Upper lobe of right lung (tissue), 1 donor: ENCODE results near the gene C10orf71. TPM values are rescaled to one million over a fixed set of nuclear protein-coding genes. Genes with fewer than 3 reads are reported as not detected.

ENCODE experiments used
- ATAC-seq: fragments of 200-7000 bp; cut with Tn5 transposase; one replicate; pipeline ENCODE4 v1.9.1; 2020; ENCODE audit warnings: mild to moderate bottlenecking, moderate library complexity
- DNase-seq: peaks from one replicate; pipeline ENCODE4 v3.0.0-alpha.2; 2020
- H3K27ac ChIP-seq: fragments of 200-600 bp; one replicate; pipeline ENCODE4 v1.8.0; 2022
- H3K27me3 ChIP-seq: fragments of 200-600 bp; one replicate; pipeline ENCODE4 v1.8.0; 2022; ENCODE audit warnings: mild to moderate bottlenecking
- H3K36me3 ChIP-seq: fragments of 200-600 bp; one replicate; pipeline ENCODE4 v1.8.0; 2022
- H3K4me1 ChIP-seq: fragments of 200-600 bp; one replicate; pipeline ENCODE4 v1.8.0; 2022
- H3K4me3 ChIP-seq: fragments of 200-600 bp; one replicate; pipeline ENCODE4 v1.8.0; 2022; ENCODE audit warnings: mild to moderate bottlenecking
- H3K9me3 ChIP-seq: fragments of 200-600 bp; one replicate; pipeline ENCODE4 v1.8.0; 2022
- CTCF ChIP-seq: fragments of 200-600 bp; IDR thresholded peaks from one replicate; pipeline ENCODE4 v1.8.0; 2022; ENCODE audit warnings: antibody characterized with exemption
- intact Hi-C: fragments of 100-400 bp; cut with DNase I; formaldehyde crosslinking; loops from one replicate; pipeline ENCODE4 v1.11.0; 2022
- total RNA-seq: library from RNA; stranded (reverse); fragmentation: NEBNext Ultra II Directional; extraction: Animal tissue kit (Norgen Biotek cat#: 25700); gene quantifications from one replicate; pipeline ENCODE4 v1.2.1, GENCODE V29; 2021
- donor health status: DM: no; HTN: yes; CAD: no; lungs with severe emphysema.

Gene C10orf71
- total RNA-seq, 1 donor from 2014 or later: not detected

GRCh38 chr10:49283491-49283890, 15.5 kb upstream of the C10orf71 start:
- intact Hi-C loops: no loop called here
- Histone ChIP-seq H3K9me3 (no peaks in the 10 kb centered on the region), H3K4me1 (no peaks in the 10 kb centered on the region), H3K27ac (no peak overlapping the region), H3K4me3 (no peak overlapping the region), H3K36me3 (no peaks in the 10 kb centered on the region), H3K27me3 (no peaks in the 10 kb centered on the region)
- no peak for TF ChIP-seq CTCF
- ATAC-seq: no peak
- DNase-seq: peak; percentile 44

- H3K27me3 ChIP-seq: no peaks in the 10 kb centered on the region
- no peaks in the 10 kb centered on the region for H3K9me3 ChIP-seq
- H3K4me3 ChIP-seq: no peak overlapping the region
- H3K4me1 ChIP-seq: no peaks in the 10 kb centered on the region
- peak; percentile 41 for DNase-seq
- H3K27ac ChIP-seq: no peak overlapping the region
- no peaks in the 10 kb centered on the region for H3K36me3 ChIP-seq
- no peak for TF ChIP-seq CTCF
- intact Hi-C loops: no loop called here
- ATAC-seq: no peak
Measured at GRCh38 chr10:49284356-49284755, 14.6 kb upstream of the C10orf71 start.

- no peaks in the 10 kb centered on the region for H3K4me1 ChIP-seq
- H3K9me3 ChIP-seq: no peaks in the 10 kb centered on the region
- no peaks in the 10 kb centered on the region for H3K36me3 ChIP-seq
- TF ChIP-seq CTCF: no peak
- ATAC-seq (peak; percentile 80), DNase-seq (no peak)
- no peaks in the 10 kb centered on the region for H3K27me3 ChIP-seq
- H3K27ac ChIP-seq: no peak overlapping the region
- intact Hi-C loops: no loop called here
- H3K4me3 ChIP-seq: no peak overlapping the region
Measured at GRCh38 chr10:49285232-49285631, 13.7 kb upstream of the C10orf71 start.

GRCh38 chr10:49286686-49287085, 12.3 kb upstream of the C10orf71 start:
- Histone ChIP-seq H3K36me3 (no peaks in the 10 kb centered on the region), H3K4me3 (no peak overlapping the region), H3K4me1 (no peaks in the 10 kb centered on the region), H3K9me3 (no peaks in the 10 kb centered on the region), H3K27me3 (no peaks in the 10 kb centered on the region), H3K27ac (no peak overlapping the region)
- TF ChIP-seq CTCF: no peak
- ATAC-seq: no peak
- DNase-seq: no peak
- intact Hi-C loops: no loop called here

- ATAC-seq (no peak), DNase-seq (no peak)
- H3K9me3 ChIP-seq: no peaks in the 10 kb centered on the region
- no peak overlapping the region for H3K4me3 ChIP-seq
- H3K27ac ChIP-seq: no peak overlapping the region
- H3K27me3 ChIP-seq: no peaks in the 10 kb centered on the region
- no peak for TF ChIP-seq CTCF
- no peaks in the 10 kb centered on the region for H3K36me3 ChIP-seq
- no peaks in the 10 kb centered on the region for H3K4me1 ChIP-seq
- intact Hi-C loops: no loop called here
Measured at GRCh38 chr10:49287689-49288340, 11.2 kb upstream of the C10orf71 start.
